Stimulated activated CD4-positive, alpha-beta T cell treated with anti-CD3 and anti-CD28 coated beads, Interleukin-4, amount 100 ng/mL, for 48 hours (primary cell): ENCODE measurements around the gene GAB1.

Source experiments
- DNase-seq, 2 donors: peaks; one replicate each; pipeline ENCODE4 v3.0.0-alpha.2; 2020; ENCODE audit warnings: low read depth in 2 of 2

GAB1 gene

DNA sequence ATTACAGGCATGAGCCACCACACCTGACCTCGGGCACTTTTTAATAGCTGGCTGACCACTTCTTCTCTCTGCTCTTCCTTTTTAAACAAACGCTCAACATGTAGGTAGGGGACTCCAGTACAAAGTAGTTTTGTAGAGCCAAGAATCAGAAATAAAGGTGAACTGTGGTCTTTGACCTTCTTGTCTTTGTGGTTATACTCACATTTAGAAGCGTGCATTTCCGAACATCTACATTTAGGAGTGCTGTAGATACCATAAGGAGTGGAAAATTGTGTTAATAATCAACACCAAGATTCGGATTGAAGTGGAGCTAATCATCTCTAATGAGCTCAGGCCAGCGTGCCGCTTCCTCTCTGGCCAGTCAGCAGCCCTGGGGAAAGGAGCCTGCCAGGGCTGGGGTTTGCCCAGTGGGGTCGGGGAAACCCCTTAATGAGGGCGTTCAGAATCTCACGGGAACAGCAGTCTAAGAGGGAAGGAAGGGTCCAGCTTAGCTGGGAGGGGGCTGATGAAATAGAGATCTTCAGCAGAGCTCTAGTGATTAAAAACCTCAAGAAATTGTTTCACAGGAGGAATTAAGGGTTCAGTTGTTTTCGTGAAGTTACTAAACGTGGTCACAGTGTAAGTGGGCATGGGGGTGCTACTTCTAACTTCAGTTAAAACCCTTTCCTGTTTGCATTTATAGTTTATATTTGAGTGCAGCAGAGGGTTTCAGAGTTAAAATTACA is 81.2 kb downstream of the GAB1 start:
- DNase-seq = no peak

DNA sequence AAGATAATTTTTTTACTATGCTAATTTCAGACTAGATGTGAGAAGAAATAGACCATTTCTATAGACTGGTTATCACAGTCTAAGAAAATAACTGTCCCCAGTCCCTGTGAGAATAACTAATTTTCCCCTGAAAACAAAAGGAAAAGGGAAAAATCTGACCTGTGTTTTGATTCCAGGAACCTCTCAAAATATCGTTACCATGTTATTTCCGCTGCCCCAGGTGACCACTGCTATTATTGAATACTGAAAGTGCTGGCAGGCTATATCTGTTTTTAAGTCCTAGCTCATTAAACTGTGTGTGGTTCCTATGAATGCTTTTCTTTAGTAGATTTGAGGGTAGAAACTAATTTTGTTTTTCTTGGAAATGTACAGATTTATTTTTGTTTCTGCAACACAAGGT is 83.6 kb downstream of the GAB1 start:
- DNase-seq = no peak

DNA sequence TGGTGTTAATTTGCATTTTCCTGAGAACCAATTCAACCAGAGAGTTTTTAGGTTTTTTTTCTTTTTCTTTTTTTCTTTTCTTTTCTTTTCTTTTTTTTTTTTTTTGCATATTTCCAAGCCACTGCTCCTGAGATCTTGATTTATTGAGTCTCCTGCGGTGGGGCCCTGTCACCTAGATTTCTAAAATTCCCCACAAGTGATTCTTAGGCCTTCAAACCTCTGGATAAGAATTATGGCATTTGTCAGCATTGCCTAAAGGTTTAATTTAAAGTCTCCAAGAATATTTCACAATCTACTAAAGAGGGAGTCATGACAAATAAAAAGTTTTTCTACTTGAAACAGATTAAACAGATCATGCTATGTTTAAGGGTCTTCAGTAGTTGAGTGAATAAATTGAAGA is 84.9 kb downstream of the GAB1 start:
- no peak for DNase-seq

DNA sequence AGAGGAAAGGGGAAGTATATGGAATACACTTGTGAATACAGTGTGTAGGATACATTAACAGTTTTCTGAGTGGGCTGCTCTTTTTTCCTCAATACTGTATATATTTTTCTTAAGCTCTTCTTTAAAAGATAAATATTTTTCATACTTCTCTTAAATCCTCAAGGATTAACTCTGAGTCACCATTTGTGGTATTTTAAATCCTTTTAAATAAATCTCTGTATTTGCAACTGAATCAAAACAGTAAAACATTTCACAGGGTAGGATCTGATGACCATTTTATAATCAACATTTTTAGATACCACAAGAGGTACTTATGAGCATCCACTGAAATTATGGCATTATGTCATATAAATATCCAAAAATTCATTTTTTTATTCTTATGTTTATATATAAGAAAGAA is 87.6 kb downstream of the GAB1 start:
- DNase-seq = no peak

DNA sequence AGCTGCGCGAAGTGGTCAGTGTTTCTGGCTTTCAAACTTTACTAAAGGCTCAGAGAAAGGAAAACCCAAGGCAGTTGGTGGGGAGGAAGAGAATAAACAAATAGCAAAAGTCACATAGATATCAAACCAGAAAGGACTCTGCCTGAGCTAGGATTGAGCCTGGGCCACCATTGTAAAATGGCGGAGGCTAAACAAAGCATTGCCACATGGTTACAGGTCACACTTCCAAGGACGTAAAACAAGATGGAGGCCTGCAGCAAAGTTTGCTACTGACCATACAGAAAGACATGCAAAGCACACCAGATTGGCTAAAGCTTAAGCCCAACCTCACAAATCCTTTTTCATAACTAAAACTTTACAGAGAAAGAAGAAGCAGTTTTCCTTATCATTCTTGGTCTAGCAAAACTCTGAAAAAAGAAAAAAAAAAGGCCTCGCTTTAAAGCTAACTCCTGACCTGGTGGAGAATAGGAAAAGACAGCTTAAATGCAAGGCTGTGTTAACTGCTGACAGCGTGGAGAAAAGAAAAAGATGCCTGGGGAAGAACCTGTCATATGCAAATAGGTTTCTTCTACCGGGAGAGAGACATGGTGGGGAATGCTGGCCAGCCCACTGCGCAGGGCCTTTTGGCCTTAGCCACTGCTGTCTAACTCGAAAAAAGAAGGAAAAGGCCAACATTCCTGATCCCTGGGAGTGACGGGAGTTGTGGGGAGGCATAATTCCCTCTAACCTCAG is 95.0 kb downstream of the GAB1 start:
- no peak for DNase-seq

DNA sequence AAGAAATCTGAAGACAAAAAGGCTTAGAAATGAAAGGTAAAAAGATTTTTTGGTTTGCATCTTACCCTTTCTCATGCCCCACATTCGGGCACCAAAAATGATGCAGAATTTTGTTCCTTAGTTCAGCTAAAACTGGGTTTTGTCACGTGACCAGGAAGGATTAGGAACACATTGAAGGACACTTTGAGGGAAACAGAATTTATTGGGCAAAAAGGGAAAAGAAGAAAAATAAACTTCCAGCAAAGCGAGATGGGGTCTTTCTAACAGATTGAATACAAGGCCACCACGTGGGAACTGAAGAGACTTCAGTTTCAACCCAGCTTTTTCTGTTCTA is 95.5 kb downstream of the GAB1 start:
- no peak for DNase-seq

DNA sequence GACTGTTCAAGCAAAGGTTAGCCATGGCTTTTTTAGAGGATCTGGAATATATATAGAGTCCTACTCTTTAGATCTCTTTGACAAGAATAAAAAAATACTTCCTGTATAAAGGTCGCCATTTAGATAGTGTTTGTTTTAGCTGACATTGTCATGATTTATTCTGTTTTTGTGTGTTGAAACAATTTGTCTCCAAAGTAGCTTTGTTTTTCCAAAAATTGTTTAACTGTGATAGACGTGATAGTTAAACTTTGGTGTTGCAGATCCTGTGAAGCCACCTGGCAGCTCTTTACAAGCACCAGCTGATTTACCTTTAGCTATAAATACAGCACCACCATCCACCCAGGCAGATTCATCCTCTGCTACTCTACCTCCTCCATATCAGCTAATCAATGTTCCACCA is 96.6 kb downstream of the GAB1 start:
- DNase-seq = no peak

DNA sequence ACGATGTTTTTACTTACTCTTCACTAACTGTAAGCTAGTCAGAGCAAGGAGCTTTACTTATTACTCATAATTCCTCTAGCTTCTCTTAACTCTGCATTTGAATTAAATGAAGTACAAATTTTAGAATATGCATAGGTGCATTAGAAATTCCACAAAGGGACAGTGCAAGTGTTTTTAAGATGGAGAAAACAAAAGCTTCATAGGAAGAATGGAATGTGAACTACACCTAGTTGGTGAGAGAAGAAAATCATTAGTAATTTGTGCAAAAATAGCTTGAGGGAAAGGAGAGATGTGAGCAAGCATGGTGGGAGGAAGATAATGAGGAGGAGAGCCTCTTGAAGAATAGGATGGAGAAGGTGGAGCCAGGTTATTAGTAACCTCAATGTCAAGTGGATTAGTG is 99.3 kb downstream of the GAB1 start:
- DNase-seq = no peak

DNA sequence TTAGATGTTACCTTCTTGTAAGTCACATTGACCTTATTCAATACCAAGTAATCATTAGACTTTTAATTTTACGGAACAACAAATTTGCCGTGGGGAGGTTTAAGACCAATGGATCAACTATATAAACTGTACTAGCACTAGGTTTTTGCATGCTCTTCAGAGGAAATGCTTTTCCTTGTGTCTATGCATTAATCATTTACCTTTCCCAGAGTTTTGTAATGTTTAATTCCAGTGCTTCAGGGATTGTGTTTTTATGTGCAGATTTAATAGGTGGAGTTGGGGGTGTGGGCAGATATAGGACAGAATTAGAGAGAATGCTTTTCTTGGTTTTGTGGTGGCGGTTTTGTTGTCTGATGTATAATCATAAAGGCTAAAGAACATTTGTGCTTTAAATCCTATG is 100.8 kb downstream of the GAB1 start:
- DNase-seq = no peak

DNA sequence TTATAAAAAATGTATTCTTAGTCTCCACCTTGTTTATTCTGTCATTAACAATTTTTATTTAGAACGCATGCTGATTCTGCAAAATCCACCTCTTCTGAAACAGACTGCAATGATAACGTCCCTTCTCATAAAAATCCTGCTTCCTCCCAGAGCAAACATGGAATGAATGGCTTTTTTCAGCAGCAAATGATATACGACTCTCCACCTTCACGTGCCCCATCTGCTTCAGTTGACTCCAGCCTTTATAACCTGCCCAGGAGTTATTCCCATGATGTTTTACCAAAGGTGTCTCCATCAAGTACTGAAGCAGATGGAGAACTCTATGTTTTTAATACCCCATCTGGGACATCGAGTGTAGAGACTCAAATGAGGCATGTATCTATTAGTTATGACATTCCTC is 101.3 kb downstream of the GAB1 start:
- DNase-seq = no peak

DNA sequence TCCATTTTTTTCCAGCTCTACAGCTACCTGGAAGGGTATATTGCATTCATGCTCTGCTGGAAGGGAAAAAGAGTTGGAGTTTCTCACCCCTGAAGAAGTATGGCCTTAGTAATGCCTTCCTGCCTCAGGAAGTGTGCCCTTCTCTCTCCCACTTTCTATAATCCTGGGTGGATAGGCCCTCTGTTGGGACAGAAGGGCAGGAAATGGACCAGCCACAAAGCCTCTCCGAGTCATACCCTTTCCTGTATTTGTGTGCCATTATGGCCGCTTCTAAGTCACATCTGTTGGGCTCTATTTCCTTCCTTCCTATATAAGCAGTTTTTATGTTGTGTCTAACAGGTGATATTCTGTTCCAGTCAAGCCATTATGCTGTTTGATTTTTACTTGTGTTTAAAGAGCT is 102.0 kb downstream of the GAB1 start:
- no peak for DNase-seq

DNA sequence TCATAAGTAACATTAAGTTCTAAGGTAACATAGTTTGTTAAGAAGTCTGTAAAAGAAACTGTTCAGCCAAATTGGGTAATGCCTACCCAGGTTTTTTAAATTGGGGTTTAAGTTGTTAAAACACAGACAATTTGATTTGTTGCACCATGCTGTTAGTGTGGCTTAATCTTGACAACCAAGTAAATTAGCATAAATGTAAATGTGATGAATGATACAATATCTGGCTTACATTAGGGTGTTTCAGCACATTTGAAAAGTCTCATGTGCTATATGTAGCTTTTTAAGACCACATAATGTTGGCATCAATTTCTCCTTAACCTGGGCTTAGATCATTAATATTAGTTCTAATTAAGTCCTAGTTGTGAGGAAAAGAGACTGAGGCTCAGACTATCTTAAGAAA is 104.4 kb downstream of the GAB1 start:
- DNase-seq = no peak

DNA sequence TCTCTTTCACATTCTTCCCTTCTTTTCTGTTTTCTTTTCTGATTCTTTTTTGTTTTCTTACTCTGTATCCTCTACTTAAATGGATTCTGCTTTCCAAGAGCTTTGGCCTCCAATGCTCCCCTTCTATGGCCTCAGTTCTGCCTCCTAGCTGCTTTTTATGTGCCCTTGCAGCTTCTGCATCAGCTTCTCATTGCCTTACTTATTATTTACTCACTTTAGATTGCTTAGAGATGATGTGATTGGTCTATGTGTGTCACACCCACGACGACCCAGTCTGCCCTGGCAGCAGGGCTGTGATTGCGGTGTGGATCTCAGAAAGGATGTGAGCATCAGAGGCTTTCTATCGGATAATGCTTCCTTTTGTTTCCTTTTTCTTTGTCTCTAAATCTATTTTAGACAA is 105.0 kb downstream of the GAB1 start:
- DNase-seq = no peak

DNA sequence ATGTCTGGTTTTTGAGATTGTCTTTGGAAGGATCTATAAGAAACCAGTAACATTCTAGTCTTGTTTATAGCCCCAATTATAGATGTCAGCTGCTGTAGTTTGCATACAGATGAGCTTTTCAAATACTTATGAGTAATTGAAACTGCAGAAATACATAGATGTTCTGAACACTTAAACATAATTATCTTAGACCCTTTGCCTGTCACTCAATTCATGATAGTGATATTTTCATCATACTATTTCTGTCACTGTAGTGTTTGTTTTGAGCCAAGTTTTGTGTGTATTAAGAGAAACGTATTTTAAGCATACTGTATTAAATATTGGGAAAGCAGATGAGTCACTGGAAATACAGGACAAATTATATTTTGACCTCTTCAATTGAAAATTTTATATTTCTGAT is 107.1 kb downstream of the GAB1 start:
- DNase-seq = no peak

DNA sequence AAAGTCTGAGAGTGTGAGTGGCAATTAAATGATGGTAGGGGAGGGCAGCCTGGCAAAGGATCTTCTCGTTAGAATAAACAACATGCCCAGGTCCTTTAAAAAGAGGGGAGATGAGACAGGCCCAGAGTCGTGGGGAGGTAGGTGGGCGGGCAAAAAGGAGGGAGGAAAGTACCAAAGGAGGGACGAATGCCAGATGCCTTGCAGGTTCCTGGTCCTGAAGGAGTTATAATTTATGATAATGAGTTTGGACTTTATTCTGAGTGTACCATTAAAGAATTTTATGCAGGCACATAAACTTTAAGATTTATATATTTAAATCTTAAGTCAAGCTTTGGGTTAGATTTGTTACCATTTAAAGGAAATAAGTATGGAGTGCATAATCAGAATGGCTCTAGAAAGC is 114.5 kb downstream of the GAB1 start:
- no peak for DNase-seq

DNA sequence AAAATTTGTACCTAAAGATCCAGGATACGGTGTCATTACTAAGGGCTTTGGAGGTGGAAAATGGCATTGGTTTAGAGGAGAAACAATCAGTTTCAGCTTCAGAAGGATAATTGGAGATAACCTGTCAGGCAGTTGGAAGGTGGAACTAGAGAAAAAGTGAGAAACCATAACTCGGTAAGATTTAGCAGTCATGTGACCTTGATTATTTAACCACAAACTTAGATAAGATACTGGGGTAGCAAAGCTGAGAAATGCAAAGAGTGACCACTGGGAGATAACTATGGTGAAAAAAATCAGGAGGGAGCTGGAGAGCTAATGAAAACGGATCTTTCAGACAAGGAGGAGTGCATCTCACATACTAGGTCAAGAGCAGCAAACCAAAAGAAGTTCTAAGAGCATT is 118.5 kb downstream of the GAB1 start:
- DNase-seq = no peak

DNA sequence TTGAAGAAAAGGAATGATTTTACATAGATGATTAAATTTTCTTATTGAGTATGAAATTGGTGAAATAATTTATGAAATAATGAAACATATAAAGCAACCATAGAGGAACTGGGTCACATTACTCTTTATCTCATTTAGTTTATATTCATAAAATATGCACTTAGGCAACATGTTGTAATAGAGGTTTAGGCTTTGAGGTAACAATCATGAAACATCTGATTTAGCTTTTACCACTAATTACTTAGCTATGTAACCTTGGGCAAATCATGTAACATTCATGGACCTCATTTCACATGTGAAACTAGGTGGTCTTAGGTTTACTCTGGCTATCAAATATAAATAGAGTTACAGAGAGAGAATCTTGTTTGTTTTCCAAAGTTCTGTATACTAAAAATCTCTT is 122.3 kb downstream of the GAB1 start:
- no peak for DNase-seq

DNA sequence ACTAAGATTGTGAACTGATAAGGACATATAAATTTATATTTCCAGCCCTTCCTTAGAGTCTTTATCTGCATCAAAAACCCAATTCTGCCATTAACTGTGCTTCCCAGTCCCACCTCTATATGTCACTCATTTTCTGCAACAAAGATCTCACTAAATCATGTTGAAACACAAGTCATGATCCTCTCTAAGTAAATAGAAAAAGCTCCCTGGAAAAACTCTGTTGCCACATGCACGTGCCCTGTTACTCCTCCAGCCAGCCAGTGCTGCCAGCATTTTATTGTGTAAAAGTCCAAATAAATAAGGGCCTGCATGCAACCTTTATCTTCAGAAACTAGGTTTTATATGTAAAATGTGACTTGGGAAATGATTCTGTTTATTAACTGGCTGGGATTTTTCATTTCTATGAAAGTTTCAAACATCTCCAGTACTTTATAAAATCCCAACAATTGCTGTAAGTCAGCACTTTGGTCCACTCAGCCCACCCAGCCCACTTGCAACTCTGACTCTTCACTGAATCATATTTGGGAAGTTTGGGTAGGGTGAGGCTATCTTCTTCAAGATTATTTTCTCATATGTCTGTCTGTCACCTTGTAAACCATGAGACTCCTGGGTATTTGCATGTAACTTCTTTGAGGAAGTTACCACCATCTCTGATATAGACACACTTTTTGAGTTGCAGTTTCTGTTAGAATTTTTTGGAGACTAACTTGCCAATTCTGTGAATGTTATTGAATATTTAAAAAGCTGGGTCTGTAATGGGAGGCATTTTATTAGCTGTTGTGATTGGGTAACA is 136.9 kb downstream of the GAB1 start:
- no peak for DNase-seq

DNA sequence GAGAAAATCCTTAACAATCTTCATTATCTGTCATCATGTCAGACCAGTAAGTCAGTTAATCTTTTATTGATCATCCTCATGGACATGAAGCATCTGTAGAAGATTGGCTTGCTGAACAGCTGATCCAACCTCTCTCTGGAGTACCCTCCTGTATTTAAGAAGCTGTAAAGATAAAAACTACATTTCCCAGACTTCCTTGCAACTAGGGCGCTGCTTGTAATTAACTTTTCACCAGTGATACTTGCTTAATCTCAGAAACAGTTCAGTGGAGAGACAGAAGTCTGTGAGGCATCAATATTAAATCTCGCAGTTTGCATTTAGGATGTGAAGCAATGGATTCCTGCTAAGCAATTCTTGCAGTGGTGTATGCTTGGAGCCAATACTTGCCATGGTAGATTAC is 140.8 kb downstream of the GAB1 start:
- no peak for DNase-seq

DNA sequence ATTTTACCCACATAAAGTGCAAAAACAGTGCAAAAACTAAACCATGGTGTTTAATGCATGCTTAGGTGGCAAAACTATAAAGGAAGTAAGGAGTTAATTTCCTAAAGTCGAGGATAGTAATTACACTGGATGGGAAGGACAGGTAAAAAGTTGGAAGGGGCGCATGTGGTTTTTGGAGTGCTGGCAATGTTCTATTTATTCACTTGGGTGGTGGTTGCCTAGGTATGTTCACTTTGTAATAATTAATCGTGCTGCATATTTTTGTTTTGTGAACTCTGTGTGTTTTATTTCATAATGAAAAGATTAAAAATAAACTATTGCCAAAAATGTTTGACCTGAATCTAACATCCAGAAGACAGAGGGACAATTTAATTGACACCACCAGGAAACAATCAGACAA is 144.7 kb downstream of the GAB1 start:
- DNase-seq = no peak

DNA sequence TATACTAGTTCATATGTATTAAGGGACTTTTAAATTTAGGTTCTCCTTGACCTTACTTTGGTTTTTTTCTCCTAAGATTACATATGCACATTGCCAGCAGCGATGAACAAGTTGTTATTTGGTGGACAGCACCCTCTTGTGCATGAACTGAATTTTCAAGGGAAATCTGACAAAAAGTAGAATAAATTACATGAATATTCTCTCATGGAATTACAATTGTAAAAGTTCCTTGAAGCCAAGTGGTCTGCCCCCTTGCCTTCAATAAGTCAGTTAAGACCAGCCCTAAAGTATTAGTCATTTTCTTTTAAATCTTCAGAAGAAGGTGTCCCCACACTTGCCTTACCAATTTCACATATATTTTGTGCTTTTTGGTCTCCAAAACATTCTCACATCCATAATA is 146.2 kb downstream of the GAB1 start:
- no peak for DNase-seq

DNA sequence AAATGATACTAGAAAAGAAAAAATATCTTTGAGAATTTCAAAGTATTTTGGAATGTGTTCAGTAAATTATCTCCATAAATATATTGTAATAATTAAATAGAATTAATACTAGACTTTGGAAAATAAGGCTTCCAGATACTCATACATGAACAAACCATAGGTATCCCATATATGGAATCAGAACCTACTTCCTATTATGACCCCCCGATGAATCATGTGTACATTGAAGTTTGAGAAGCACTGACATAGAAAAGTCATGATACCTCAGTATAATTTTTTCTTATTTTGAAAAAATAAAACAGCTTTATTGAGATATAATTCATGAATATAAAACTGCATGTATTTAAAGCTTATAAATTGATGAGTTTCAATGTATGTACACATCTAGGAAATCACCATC is 149.6 kb downstream of the GAB1 start:
- no peak for DNase-seq

DNA sequence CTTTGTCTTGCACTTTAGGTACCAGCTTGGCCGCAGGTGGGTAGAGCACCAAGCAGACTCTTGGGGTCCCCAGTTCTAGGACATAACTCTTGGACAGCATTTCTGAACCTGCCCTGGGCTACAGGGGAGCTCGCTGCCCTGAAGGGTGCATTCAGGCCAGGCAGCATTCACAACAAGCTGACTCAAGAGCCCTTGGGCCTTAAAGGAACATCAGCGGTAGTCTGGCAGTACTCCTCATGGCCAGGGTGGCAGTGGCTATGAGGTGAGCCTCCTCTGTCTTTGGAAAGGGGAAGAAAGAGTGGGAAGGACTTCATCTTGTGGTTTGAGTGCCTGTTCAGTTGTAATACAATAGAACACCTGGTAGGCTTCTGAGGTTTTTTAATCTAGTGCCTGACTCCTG is 152.0 kb downstream of the GAB1 start:
- no peak for DNase-seq
